Right lobe of liver (tissue), 6 donors: ENCODE data around the gene UCP1. TPM values are rescaled to one million over a fixed set of nuclear protein-coding genes. Genes with fewer than 3 reads are reported as not detected.
A peak's percentile ranks its signal among the peaks of the same experiment; 100 is the strongest.

Experiments used
- ATAC-seq, 4 donors: fragments of 200-7000 bp; cut with Tn5 transposase; one replicate each; pipeline ENCODE4 v1.9.1; 2020; ENCODE audit warnings: mild to moderate bottlenecking in 4 of 4, moderate library complexity in 4 of 4
- DNase-seq, 3 donors: peaks; one replicate each; pipeline ENCODE4 v3.0.0-alpha.2; 2020
- H3K27ac ChIP-seq, 3 donors: fragments of 200-600 bp; one replicate each; pipeline ENCODE4 v1.8.0; 2022
- H3K27me3 ChIP-seq, 2 donors: fragments of 200-600 bp; one replicate each; pipeline ENCODE4 v1.8.0; 2022
- H3K36me3 ChIP-seq, 4 donors: fragments of 200-600 bp; sonication (generic) in 1 of 4; one replicate each; pipeline versions ENCODE4 v1.5.1 to v1.8.0; 2017 to 2022; ENCODE audit warnings: control low read depth in 1 of 4
- H3K4me1 ChIP-seq, 4 donors: fragments of 200-600 bp; sonication (generic) in 1 of 4; one replicate each; pipeline versions ENCODE4 v1.5.1 to v1.8.0; 2017 to 2022; ENCODE audit warnings: control low read depth in 1 of 4
- H3K4me3 ChIP-seq, 3 donors: fragments of 200-600 bp; one replicate each; pipeline ENCODE4 v1.8.0; 2022
- H3K9me3 ChIP-seq, 4 donors: fragments of 200-600 bp; sonication (generic) in 1 of 4; one replicate each; pipeline versions ENCODE4 v1.5.1 to v1.8.0; 2017 to 2022; ENCODE audit warnings: control low read depth in 1 of 4
- POLR2A ChIP-seq: fragments of 450-650 bp; IDR thresholded peaks from one replicate; pipeline ENCODE4 v1.6.1; 2017; ENCODE audit warnings: antibody characterized with exemption, mild to moderate bottlenecking
- WGBS: methylation state at CpG from one replicate; pipeline ENCODE4 v1.1.6; 2018; ENCODE audit warnings: low coverage, low lambda C conversion rate; ENCODE audit not compliant: insufficient coverage; ENCODE audit errors: missing lambda C conversion rate; 5-methylcytosine and 5-hydroxymethylcytosine counted together
- intact Hi-C, 2 donors: fragments of 100-400 bp; cut with DNase I; formaldehyde crosslinking; loops; one replicate each; pipeline versions ENCODE4 v1.11.2 to v1.14.1; 2022
- long read RNA-seq: library from polyadenylated mRNA; unstranded; transcript quantifications from one replicate; pipeline ENCODE4 v2.0.0, GENCODE V29; 2019
- total RNA-seq, 6 experiments: library from RNA; depleted of rRNA in 2 of 6; stranded (reverse); fragments of >200 nt in 2 of 6; fragmentation: NEBNext Ultra II Directional in 3 of 6; extraction: Animal tissue kit (Norgen Biotek cat#: 25700) in 3 of 6; gene quantifications; one replicate each; pipeline versions ENCODE4 v1.1.0 to v1.2.4, GENCODE V29; 2016 to 2023
- TF ChIP-seq, protein P1 (sequence below), 4 donors: fragments of 200-600 bp in 3 of 4; fragments of 450-650 bp in 1 of 4; IDR thresholded peaks; one replicate each; pipeline versions ENCODE4 v1.5.1 to v1.8.0; 2016 to 2022; ENCODE audit warnings: antibody characterized with exemption in 4 of 4, mild to moderate bottlenecking in 2 of 4
- donor health status: DM: no; HTN: yes; CAD: no.
- donor health status: DM: no; HTN: no; CAD: no.
- donor health status: DM: no; HTN: no; CAD: no.
- donor health status: DM: no; HTN: yes; CAD: no.
- donor health status: DM: no; HTN: yes; CAD: no.

Gene UCP1, protein sequence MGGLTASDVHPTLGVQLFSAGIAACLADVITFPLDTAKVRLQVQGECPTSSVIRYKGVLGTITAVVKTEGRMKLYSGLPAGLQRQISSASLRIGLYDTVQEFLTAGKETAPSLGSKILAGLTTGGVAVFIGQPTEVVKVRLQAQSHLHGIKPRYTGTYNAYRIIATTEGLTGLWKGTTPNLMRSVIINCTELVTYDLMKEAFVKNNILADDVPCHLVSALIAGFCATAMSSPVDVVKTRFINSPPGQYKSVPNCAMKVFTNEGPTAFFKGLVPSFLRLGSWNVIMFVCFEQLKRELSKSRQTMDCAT
- total RNA-seq = not detected
- long read RNA-seq = 0 reads

DNA sequence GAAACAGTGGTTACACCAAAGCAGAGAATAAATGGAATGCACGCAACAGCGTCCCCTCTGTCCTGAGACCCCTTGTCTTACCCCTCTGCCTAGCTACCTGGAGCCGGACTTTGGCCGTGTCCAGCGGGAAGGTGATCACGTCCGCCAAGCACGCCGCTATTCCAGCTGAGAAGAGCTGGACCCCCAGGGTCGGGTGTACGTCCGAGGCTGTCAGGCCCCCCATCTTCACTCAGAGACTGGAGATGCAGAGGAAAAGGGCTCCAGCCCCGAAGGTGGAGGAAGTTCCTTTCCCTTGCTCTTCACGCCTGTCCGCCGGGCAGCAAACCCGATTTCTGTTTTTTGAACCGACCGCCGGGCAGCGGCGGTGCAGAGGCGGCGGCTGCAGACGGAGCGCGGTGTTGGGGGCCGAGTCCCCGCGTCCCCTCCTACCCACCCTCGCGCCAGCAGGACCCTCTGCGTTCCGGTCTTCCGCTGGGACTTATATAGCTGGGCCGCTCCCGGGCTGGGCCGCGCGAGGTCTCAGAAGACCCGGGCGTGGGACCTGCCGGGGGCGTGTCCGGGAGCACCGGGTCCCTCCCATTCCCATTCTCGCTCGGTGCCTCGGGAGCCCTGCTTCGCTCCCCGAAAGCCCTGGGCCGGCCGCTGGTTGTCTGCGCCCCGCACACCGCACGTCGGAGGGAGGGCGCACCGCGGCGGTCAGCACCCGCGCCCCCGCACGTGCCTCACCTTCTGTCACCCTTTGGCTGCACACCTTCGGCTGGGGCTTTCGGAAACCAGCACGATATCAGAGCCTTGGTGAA lies at the start of gene UCP1:
UCP1 (minus strand) TSS at position 455 of the 800 bp plus-strand sequence; CDS start at position 223, 232 bp downstream.
- TF ChIP-seq POLR2A = no peak
- TF ChIP-seq, protein P1, sequence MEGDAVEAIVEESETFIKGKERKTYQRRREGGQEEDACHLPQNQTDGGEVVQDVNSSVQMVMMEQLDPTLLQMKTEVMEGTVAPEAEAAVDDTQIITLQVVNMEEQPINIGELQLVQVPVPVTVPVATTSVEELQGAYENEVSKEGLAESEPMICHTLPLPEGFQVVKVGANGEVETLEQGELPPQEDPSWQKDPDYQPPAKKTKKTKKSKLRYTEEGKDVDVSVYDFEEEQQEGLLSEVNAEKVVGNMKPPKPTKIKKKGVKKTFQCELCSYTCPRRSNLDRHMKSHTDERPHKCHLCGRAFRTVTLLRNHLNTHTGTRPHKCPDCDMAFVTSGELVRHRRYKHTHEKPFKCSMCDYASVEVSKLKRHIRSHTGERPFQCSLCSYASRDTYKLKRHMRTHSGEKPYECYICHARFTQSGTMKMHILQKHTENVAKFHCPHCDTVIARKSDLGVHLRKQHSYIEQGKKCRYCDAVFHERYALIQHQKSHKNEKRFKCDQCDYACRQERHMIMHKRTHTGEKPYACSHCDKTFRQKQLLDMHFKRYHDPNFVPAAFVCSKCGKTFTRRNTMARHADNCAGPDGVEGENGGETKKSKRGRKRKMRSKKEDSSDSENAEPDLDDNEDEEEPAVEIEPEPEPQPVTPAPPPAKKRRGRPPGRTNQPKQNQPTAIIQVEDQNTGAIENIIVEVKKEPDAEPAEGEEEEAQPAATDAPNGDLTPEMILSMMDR (IDR thresholded peaks at IDR 0.05) = no peak
- H3K27ac ChIP-seq = no peak within 1 kb of the TSS
- intact Hi-C loops = no loop called here
- no peaks in the 10 kb centered on the region for H3K36me3 ChIP-seq
- H3K4me1 ChIP-seq = peaks cover 0 to 15% (median 3%) of the 10 kb centered on the region in 4 donors
- H3K27me3 ChIP-seq = peaks cover 0 to 19% of the 10 kb centered on the region in 2 donors
- whole genome bisulfite sequencing = 2% methylated on average over 20 of the region's 69 CpGs
- DNase-seq (peak in 1 of 3 donors; percentile 25), ATAC-seq (peak; percentile 61 to 78 (median 76))
- H3K4me3 ChIP-seq = peak within 1 kb of the TSS; percentile 42 to 52 (median 47)
- H3K9me3 ChIP-seq = no peaks in the 10 kb centered on the region

DNA sequence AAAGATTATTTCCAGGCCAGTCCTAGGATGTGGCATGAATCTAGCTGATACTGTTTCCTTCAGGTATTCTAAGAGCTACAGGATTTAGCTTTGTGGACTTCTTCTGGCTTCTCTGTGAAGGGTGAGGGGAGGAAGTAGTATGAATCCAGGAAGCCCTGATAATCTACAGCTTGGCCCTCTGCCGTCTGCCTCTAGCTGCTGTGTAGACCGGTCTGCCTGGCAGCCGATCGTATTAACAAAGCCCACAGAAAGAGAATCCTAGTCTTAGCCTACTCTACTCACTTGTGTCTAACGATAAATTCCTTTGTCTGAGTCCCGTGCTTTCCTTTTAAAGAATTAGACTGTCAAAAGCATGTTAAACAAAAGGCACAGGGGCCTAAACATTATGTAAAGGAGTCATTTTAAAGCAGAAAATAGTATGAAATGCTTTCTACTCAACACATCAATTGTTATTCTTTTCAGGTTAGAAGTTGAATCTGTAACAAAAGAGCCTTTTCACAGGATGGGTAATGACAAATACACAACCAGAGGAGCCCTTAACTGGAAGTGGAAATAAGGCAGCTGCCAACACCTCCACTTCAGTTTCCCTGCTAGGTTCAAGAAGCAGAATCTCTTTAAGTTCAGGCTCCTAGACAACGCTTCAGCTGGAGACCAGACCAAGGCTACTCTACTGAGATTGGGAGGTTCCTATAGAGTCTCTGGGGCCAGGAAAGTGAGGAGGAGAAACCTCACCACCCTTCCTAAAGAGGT lies 48.9 kb upstream of the UCP1 start:
- no peak overlapping the region for H3K4me3 ChIP-seq
- ATAC-seq = peak; percentile 40 to 58 (median 46)
- intact Hi-C loops = no loop called here
- H3K27me3 ChIP-seq = no peaks in the 10 kb centered on the region
- TF ChIP-seq, protein P1 (IDR thresholded peaks at IDR 0.05) = no peak
- TF ChIP-seq POLR2A = no peak
- 57% methylated on average over 7 of the region's 7 CpGs for WGBS
- H3K9me3 ChIP-seq = no peaks in the 10 kb centered on the region
- peaks cover 0 to 15% (median 0%) of the 10 kb centered on the region in 4 donors for H3K36me3 ChIP-seq
- DNase-seq = no peak
- no peaks in the 10 kb centered on the region for H3K4me1 ChIP-seq
- H3K27ac ChIP-seq = no peak overlapping the region

DNA sequence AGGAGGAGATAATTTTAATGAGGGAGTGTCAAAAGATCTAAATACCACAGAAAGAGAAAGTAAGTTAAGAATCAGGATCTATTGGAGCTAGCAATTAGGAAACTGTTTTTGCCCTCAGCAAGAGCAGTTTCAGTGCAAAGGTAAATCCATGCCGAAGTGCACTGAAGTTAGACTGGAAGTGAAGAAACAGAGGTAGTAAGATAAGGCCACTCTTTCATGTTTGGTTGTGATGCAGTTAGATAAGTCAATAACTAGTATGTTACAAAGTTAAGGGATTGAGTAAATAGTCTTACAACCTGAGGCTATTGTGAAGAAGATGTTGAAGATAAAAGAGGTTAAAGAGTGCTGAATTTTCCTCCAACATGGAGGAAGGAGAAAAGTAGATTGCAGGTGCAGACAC lies 46.7 kb upstream of the UCP1 start:
- no peak overlapping the region for H3K27ac ChIP-seq
- ATAC-seq (peak in 1 of 4 donors; percentile 32), DNase-seq (no peak)
- TF ChIP-seq POLR2A = no peak
- TF ChIP-seq, protein P1 (IDR thresholded peaks at IDR 0.05) = no peak
- 27% methylated on average over 1 of the region's 1 CpG for WGBS
- intact Hi-C loops = no loop called here
- H3K36me3 ChIP-seq = no peaks in the 10 kb centered on the region
- H3K9me3 ChIP-seq = no peaks in the 10 kb centered on the region
- no peaks in the 10 kb centered on the region for H3K27me3 ChIP-seq
- H3K4me3 ChIP-seq = no peak overlapping the region
- H3K4me1 ChIP-seq = no peaks in the 10 kb centered on the region

DNA sequence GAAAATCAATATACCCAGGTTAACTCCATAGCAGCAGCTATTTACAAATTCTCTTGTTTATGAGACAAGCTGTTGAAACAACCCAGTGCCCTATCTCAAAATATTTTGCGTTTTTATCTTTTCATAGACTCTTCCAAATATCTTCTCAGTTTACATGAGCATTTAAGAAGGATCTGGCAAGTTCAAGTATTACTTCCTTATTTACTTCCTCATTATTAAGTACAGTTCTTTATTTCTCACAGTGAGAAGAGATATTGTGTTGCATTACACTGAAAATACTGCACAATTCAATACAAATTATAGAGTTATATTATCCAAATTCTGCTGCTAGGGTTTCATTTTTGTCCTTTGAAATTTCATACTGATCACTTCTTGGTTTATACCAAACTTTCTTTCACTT lies 43.6 kb upstream of the UCP1 start:
- intact Hi-C loops = no loop called here
- no peaks in the 10 kb centered on the region for H3K9me3 ChIP-seq
- H3K4me3 ChIP-seq = no peak overlapping the region
- ATAC-seq (no peak), DNase-seq (no peak)
- no peak for TF ChIP-seq POLR2A
- TF ChIP-seq, protein P1 (IDR thresholded peaks at IDR 0.05) = no peak
- no peaks in the 10 kb centered on the region for H3K27me3 ChIP-seq
- no peaks in the 10 kb centered on the region for H3K36me3 ChIP-seq
- H3K27ac ChIP-seq = no peak overlapping the region
- peaks cover 0 to 4% (median 0%) of the 10 kb centered on the region in 4 donors for H3K4me1 ChIP-seq
- 25% methylated on average over 1 of the region's 1 CpG for WGBS
